Keratinocyte (primary cell): ENCODE results near the gene TBCE.

Experiments used
- EZH2 ChIP-seq: IDR thresholded peaks from one replicate; pipeline ENCODE4 v1.6.1; 2012; ENCODE audit warnings: inconsistent platforms, mild to moderate bottlenecking, low read length, moderate library complexity
- TF ChIP-seq, protein P1 (sequence below), 3 experiments: IDR thresholded peaks in 1 of 3; conservative IDR thresholded peaks in 1 of 3; optimal IDR thresholded peaks in 1 of 3; 2 replicates in 2 of 3; 3 replicates in 1 of 3; pipeline versions ENCODE3 to v1.5.1; 2011; ENCODE audit warnings: low read length in 3 of 3, mild to moderate bottlenecking in 3 of 3, moderate library complexity in 2 of 3, control low read depth in 1 of 3, inconsistent platforms in 1 of 3; ENCODE audit not compliant: insufficient read depth in 2 of 3; ENCODE audit errors: extremely low read depth in 1 of 3

DNA sequence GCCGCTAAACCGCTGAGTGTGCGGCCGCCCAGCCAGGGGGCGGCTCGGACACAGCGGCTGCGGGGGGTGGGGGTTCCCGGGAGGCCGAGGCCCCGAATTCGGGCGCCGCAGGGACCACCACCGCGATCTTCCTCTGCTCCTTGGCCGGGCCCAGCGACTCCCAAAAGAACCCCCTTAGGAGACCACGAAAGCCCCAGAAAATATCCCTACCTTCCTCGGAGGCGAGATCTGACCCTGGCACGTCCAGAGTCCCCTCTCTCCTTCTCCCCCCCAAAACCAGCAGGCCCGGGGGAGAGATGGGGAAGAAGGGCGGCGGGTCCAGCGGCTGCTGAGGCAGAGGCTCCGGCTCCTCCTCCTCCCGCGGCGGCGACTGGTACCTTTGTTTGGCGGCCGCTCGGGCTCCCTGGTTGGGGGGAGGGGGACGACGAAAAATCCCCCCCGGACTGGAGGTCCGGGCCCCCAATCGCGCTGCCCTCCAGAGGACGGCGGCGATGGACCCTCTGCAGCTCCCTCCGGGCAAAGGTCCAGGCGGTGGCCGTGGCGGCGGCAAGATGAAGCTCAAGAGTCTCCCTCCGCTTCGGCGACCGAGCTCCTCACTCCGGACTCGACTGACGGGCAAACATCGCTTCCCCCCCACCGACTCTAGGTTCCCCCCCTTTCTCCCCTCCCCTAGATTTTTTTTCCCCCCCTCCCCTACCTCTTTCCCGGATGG lies 39.5 kb upstream of the TBCE start, which contains the start of gene ARID4B:
- TF ChIP-seq, protein P1, sequence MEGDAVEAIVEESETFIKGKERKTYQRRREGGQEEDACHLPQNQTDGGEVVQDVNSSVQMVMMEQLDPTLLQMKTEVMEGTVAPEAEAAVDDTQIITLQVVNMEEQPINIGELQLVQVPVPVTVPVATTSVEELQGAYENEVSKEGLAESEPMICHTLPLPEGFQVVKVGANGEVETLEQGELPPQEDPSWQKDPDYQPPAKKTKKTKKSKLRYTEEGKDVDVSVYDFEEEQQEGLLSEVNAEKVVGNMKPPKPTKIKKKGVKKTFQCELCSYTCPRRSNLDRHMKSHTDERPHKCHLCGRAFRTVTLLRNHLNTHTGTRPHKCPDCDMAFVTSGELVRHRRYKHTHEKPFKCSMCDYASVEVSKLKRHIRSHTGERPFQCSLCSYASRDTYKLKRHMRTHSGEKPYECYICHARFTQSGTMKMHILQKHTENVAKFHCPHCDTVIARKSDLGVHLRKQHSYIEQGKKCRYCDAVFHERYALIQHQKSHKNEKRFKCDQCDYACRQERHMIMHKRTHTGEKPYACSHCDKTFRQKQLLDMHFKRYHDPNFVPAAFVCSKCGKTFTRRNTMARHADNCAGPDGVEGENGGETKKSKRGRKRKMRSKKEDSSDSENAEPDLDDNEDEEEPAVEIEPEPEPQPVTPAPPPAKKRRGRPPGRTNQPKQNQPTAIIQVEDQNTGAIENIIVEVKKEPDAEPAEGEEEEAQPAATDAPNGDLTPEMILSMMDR (optimal IDR thresholded peaks at IDR 0.05 in 1 of 3, IDR thresholded peaks at IDR 0.05 in 1 of 3, conservative IDR thresholded peaks at IDR 0.05 in 1 of 3; ENCODE audit: extremely low read depth in 1 of 3, insufficient read depth in 2 of 3, low read length in 3 of 3), result no peak
- no peak for TF ChIP-seq EZH2
